Sigmoid colon (tissue), 7 donors: ENCODE measurements around the gene MRPS17. TPM values are rescaled to one million over a fixed set of nuclear protein-coding genes. Genes with fewer than 3 reads are reported as not detected.

Source experiments
- DNase-seq: peaks from one replicate; pipeline ENCODE4 v3.0.0-alpha.2; 2019
- H3K27ac ChIP-seq, 4 donors: fragments of 200-600 bp; sonication (generic); one replicate each; pipeline ENCODE4 v1.5.1; 2016 to 2019; ENCODE audit warnings: mild to moderate bottlenecking in 1 of 4
- H3K27me3 ChIP-seq, 3 donors: fragments of 200-600 bp; sonication (generic); one replicate each; pipeline ENCODE4 v1.5.1; 2019; ENCODE audit warnings: mild to moderate bottlenecking in 1 of 3
- H3K36me3 ChIP-seq, 4 donors: fragments of 200-600 bp; sonication (generic); one replicate each; pipeline ENCODE4 v1.5.1; 2016 to 2019
- H3K4me1 ChIP-seq, 4 donors: fragments of 200-600 bp; sonication (generic); one replicate each; pipeline ENCODE4 v1.5.1; 2017 to 2019
- H3K4me3 ChIP-seq, 4 donors: fragments of 200-600 bp; sonication (generic); one replicate each; pipeline ENCODE4 v1.5.1; 2017 to 2019; ENCODE audit warnings: mild to moderate bottlenecking in 2 of 4, moderate library complexity in 1 of 4
- H3K9me3 ChIP-seq, 4 donors: fragments of 200-600 bp in 3 of 4; sonication (generic) in 3 of 4; one replicate each; pipeline versions ENCODE4 v1.5.1 to v1.6.1; 2013 to 2019
- EP300 ChIP-seq, 4 donors: sonication (generic); formaldehyde crosslinking; IDR thresholded peaks; one replicate each; pipeline ENCODE4 v1.6.1; 2017; ENCODE audit warnings: antibody characterized with exemption in 4 of 4
- POLR2A ChIP-seq, 2 donors: fragments of 450-650 bp; IDR thresholded peaks; one replicate each; pipeline ENCODE4 v1.6.1; 2016; ENCODE audit warnings: antibody characterized with exemption in 2 of 2, mild to moderate bottlenecking in 2 of 2, moderate library complexity in 2 of 2
- POLR2AphosphoS5 ChIP-seq, 4 donors: sonication (generic); formaldehyde crosslinking; IDR thresholded peaks; one replicate each; pipeline ENCODE4 v1.6.1; 2017; ENCODE audit warnings: antibody characterized with exemption in 4 of 4
- WGBS, 2 donors: extraction: QIAGEN DNeasy Blood & Tissue Kit; methylation state at CpG; one replicate each; pipeline ENCODE4 v1.1.7; 2013; 5-methylcytosine and 5-hydroxymethylcytosine counted together
- intact Hi-C: fragments of 100-400 bp; cut with DNase I; formaldehyde crosslinking; loops from one replicate; pipeline ENCODE4 v1.15.1; 2023
- polyA plus RNA-seq, 3 donors: library from polyadenylated mRNA; stranded (reverse); fragments of 200-250 nt; gene quantifications; one replicate each; pipeline ENCODE4 v1.2.3, GENCODE V29; 2013
- total RNA-seq, 4 donors: library from RNA; depleted of rRNA; stranded (reverse); fragments of >200 nt; gene quantifications; one replicate each; pipeline ENCODE4 v1.1.0, GENCODE V29; 2016
- TF ChIP-seq, protein P1 (sequence below), 4 experiments: fragments of 450-650 bp in 3 of 4; fragments of 200-600 bp in 1 of 4; IDR thresholded peaks; one replicate each; pipeline ENCODE4 v1.5.1; 2016 to 2019; ENCODE audit warnings: antibody characterized with exemption in 4 of 4, mild to moderate bottlenecking in 3 of 4, moderate library complexity in 2 of 4
- donor health status: healthy with polysubstance abuse.
- donor health status: Bipolar disorder and iron deficiency.
- donor health status: healthy.

The MRPS17 gene
- total and polyA plus RNA-seq, 7 donors = 9.7 to 17.1 (median 14.6) TPM

DNA sequence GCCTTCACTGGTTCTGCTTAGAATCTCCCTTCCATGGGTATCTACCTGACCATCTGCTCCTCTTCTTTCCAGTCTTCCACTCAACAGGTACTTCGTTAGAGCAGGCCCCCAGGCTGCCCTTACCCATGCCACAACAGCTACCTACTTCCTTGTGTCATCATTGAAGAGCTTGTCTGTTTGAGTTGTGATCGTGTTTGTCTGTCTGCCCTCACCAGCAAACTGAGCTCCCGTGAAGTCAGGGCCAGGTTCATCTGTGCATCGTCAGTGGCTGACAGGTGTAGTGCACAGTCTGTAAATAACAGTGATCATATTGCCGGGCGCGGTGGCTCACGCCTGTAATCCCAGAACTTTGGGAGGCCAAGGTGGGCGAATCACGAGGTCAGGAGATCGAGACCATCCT, 17.7 kb downstream of the MRPS17 start:
- WGBS, 2 donors = 72 to 88% methylated on average over 11 of the region's 11 CpGs
- Histone ChIP-seq H3K4me3 (no peak overlapping the region), H3K27ac (no peak overlapping the region), H3K36me3 (peaks cover 0 to 4% (median 2%) of the 10 kb centered on the region in 4 donors), H3K4me1 (peaks cover 0 to 38% (median 17%) of the 10 kb centered on the region in 4 donors), H3K9me3 (no peaks in the 10 kb centered on the region), H3K27me3 (no peaks in the 10 kb centered on the region)
- TF ChIP-seq EP300 (IDR thresholded peaks at IDR 0.05) = no peak
- TF ChIP-seq, protein P1, sequence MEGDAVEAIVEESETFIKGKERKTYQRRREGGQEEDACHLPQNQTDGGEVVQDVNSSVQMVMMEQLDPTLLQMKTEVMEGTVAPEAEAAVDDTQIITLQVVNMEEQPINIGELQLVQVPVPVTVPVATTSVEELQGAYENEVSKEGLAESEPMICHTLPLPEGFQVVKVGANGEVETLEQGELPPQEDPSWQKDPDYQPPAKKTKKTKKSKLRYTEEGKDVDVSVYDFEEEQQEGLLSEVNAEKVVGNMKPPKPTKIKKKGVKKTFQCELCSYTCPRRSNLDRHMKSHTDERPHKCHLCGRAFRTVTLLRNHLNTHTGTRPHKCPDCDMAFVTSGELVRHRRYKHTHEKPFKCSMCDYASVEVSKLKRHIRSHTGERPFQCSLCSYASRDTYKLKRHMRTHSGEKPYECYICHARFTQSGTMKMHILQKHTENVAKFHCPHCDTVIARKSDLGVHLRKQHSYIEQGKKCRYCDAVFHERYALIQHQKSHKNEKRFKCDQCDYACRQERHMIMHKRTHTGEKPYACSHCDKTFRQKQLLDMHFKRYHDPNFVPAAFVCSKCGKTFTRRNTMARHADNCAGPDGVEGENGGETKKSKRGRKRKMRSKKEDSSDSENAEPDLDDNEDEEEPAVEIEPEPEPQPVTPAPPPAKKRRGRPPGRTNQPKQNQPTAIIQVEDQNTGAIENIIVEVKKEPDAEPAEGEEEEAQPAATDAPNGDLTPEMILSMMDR (IDR thresholded peaks at IDR 0.05) = no peak
- TF ChIP-seq POLR2A (IDR thresholded peaks at IDR 0.05) = no peak
- no peak for TF ChIP-seq POLR2AphosphoS5 (IDR thresholded peaks at IDR 0.05)
- intact Hi-C loops = loop anchor here (5.0 to 10.0 kb wide), 2 partner anchors 83 to 395 kb away; partner anchors contain the start of genes CCT6A, PSPH and VOPP1
- no peak for DNase-seq

DNA sequence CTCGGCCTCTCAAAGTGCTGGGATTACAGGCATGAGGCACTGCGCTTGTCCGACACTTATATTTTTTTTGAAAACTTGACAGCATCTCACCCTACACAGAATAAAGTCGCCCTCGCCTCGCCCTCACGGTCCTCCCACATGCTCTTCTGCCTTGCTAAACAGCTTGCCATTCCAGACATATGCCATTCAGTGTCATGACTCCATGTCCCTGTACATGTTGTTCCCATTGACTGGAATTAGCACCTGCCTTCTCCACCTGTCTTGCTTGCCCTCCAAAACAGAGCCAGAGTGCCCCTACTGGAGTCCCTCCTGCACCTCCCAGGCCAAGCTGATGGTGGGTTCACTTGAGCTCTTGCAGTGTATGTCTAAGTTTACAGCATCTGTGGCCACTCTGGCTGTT, 18.9 kb downstream of the MRPS17 start:
- Histone ChIP-seq H3K9me3 (no peaks in the 10 kb centered on the region), H3K36me3 (peaks cover 0 to 4% (median 2%) of the 10 kb centered on the region in 4 donors), H3K4me3 (no peak overlapping the region), H3K27ac (no peak overlapping the region), H3K27me3 (no peaks in the 10 kb centered on the region), H3K4me1 (peaks cover 0 to 33% (median 14%) of the 10 kb centered on the region in 4 donors)
- TF ChIP-seq POLR2AphosphoS5 (IDR thresholded peaks at IDR 0.05) (no peak), POLR2A (IDR thresholded peaks at IDR 0.05) (no peak), EP300 (IDR thresholded peaks at IDR 0.05) (no peak)
- TF ChIP-seq, protein P1 (IDR thresholded peaks at IDR 0.05) = no peak
- WGBS, 2 donors = 94 to 96% methylated on average over 7 of the region's 7 CpGs
- intact Hi-C loops = no loop called here
- no peak for DNase-seq

DNA sequence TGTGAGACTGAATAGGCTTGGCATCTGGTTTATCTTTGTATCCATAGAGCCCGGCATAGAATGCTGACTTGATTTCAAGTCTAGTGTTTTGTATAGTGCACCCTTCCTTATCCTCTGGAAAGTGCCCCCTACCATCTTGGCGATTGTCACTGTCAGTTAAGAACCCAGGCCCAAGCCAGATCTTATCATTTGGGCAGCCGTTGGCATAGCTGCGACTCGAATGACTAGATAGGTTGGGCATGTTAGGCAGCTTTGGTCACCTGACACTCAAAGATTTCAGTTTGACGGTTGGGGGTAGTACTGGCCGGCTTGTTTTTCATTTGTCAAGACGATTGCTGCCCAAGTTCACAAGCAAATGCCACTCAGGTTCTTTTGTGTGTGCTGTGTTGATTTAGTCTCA, 19.3 kb downstream of the MRPS17 start:
- WGBS, 2 donors = 84 to 85% methylated on average over 8 of the region's 8 CpGs
- TF ChIP-seq POLR2A (IDR thresholded peaks at IDR 0.05) = no peak
- TF ChIP-seq, protein P1 (IDR thresholded peaks at IDR 0.05) = no peak
- TF ChIP-seq EP300 (IDR thresholded peaks at IDR 0.05) = no peak
- TF ChIP-seq POLR2AphosphoS5 (IDR thresholded peaks at IDR 0.05) = no peak
- H3K9me3 ChIP-seq = no peaks in the 10 kb centered on the region
- peaks cover 0 to 4% (median 2%) of the 10 kb centered on the region in 4 donors for H3K36me3 ChIP-seq
- H3K4me3 ChIP-seq = no peak overlapping the region
- DNase-seq = no peak
- intact Hi-C loops = no loop called here
- peaks cover 0 to 29% (median 12%) of the 10 kb centered on the region in 4 donors for H3K4me1 ChIP-seq
- no peaks in the 10 kb centered on the region for H3K27me3 ChIP-seq
- no peak overlapping the region for H3K27ac ChIP-seq

DNA sequence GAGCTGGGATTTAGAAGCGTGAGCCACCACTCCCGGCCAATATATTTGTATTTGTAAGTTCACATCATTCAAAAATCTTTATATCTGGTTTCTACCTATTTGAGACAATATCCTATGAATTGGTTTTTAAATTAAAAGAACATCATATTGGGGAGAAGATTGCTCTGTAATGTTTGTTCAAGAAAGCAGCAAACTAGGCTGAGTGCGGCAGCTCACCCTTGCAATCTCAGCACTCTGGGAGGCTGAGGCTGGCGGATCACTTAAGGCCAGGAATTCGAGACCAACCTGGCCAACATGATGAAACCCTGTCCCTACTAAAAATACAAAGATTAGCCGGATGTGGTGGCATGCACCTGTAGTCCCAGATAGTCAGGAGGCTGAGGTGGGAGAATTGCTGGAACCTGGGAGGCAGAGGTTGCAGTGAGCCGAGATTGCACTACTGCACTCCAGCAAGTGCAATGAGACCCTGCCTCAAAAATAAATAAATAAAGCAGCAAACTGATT, 22.1 kb downstream of the MRPS17 start:
- peaks cover 5 to 7% (median 6%) of the 10 kb centered on the region in 4 donors for H3K36me3 ChIP-seq
- 96% methylated on average over 7 of the region's 7 CpGs for WGBS, 2 donors
- peaks cover 0 to 30% (median 12%) of the 10 kb centered on the region in 4 donors for H3K4me1 ChIP-seq
- H3K27me3 ChIP-seq = no peaks in the 10 kb centered on the region
- intact Hi-C loops = no loop called here
- H3K4me3 ChIP-seq = no peak overlapping the region
- H3K27ac ChIP-seq = no peak overlapping the region
- TF ChIP-seq EP300 (IDR thresholded peaks at IDR 0.05) = no peak
- no peak for TF ChIP-seq POLR2AphosphoS5 (IDR thresholded peaks at IDR 0.05)
- TF ChIP-seq, protein P1 (IDR thresholded peaks at IDR 0.05) = no peak
- TF ChIP-seq POLR2A (IDR thresholded peaks at IDR 0.05) = no peak
- H3K9me3 ChIP-seq = no peaks in the 10 kb centered on the region
- DNase-seq = no peak
